Endodermal cell (in vitro differentiated cells): Measurements from ENCODE around the gene GALNT14. TPM values are rescaled to one million over a fixed set of nuclear protein-coding genes. Genes with fewer than 3 reads are reported as not detected.

Experiments
- DNase-seq: peaks from one replicate; pipeline ENCODE4 v3.0.0-alpha.2; 2017
- H3K27ac ChIP-seq: 2 replicates; pipeline ENCODE4 v1.5.1; 2013; ENCODE audit warnings: mild to moderate bottlenecking, low read depth, low read length, moderate library complexity
- H3K27me3 ChIP-seq: 2 replicates; pipeline ENCODE4 v1.6.1; 2013; ENCODE audit warnings: mild to moderate bottlenecking, low read length, moderate library complexity; ENCODE audit not compliant: insufficient read depth, control insufficient read depth, poor library complexity, severe bottlenecking
- H3K36me3 ChIP-seq: 2 replicates; pipeline ENCODE4 v1.7.0; 2013; ENCODE audit warnings: mild to moderate bottlenecking, low read length, moderate library complexity; ENCODE audit not compliant: control insufficient read depth, insufficient read depth
- H3K4me1 ChIP-seq: one replicate; pipeline ENCODE4 v1.7.0; 2013; ENCODE audit warnings: low read length; ENCODE audit not compliant: control insufficient read depth, insufficient read depth
- H3K4me3 ChIP-seq: 2 replicates; pipeline ENCODE4 v1.5.1; 2013; ENCODE audit warnings: mild to moderate bottlenecking, low read length, moderate library complexity
- H3K9ac ChIP-seq: 2 replicates; pipeline ENCODE4 v1.6.1; 2013; ENCODE audit warnings: mild to moderate bottlenecking, low read length, moderate library complexity; ENCODE audit not compliant: poor library complexity, severe bottlenecking; ENCODE audit errors: extremely low read depth
- H3K9me3 ChIP-seq: 2 replicates; pipeline ENCODE4 v1.6.1; 2013; ENCODE audit warnings: mild to moderate bottlenecking, low read length, moderate library complexity; ENCODE audit not compliant: control insufficient read depth
- H3K27ac Mint-ChIP-seq: 2 replicates; pipeline ENCODE4 v1.8.0; 2020; ENCODE audit warnings: mixed read lengths
- H3K27me3 Mint-ChIP-seq: 2 replicates; pipeline ENCODE4 v1.8.0; 2021; ENCODE audit warnings: mild to moderate bottlenecking, mixed read lengths; ENCODE audit not compliant: insufficient read depth
- H3K36me3 Mint-ChIP-seq: 2 replicates; pipeline ENCODE4 v1.8.0; 2020; ENCODE audit warnings: low read depth, mixed read lengths
- H3K4me1 Mint-ChIP-seq: 2 replicates; pipeline ENCODE4 v1.8.0; 2020; ENCODE audit warnings: mixed read lengths
- H3K4me3 Mint-ChIP-seq: 2 replicates; pipeline ENCODE4 v1.8.0; 2020; ENCODE audit warnings: mild to moderate bottlenecking, moderate library complexity, mixed read lengths
- H3K9me3 Mint-ChIP-seq: 2 replicates; pipeline ENCODE4 v1.8.0; 2020; ENCODE audit warnings: mild to moderate bottlenecking, mixed read lengths
- WGBS, 2 experiments: methylation state at CpG; one replicate each; pipeline versions ENCODE4 v1.1.5 to v1.1.7; 2013; ENCODE audit warnings: missing lambda C conversion rate in 2 of 2, mixed read lengths in 1 of 2; ENCODE audit not compliant: insufficient coverage in 1 of 2, insufficient read length in 1 of 2; 5-methylcytosine and 5-hydroxymethylcytosine counted together
- total RNA-seq, 2 donors: library from RNA; stranded (reverse); fragmentation: NEBNext Ultra II Directional in 1 of 2; extraction: Animal tissue kit (Norgen Biotek cat#: 25700) in 1 of 2; gene quantifications; 2 replicates in 1 of 2; 3 replicates in 1 of 2; pipeline ENCODE4 v1.2.1, GENCODE V29; 2021
- TF ChIP-seq, protein P1 (sequence below): fragments of 200-600 bp; sonication (generic); conservative IDR thresholded peaks from 2 replicates; pipeline ENCODE4 v1.5.0; 2021; ENCODE audit warnings: antibody characterized with exemption, mild to moderate bottlenecking

GALNT14 gene
- total RNA-seq, 2 donors from 2014 or later: 1.4 TPM

DNA sequence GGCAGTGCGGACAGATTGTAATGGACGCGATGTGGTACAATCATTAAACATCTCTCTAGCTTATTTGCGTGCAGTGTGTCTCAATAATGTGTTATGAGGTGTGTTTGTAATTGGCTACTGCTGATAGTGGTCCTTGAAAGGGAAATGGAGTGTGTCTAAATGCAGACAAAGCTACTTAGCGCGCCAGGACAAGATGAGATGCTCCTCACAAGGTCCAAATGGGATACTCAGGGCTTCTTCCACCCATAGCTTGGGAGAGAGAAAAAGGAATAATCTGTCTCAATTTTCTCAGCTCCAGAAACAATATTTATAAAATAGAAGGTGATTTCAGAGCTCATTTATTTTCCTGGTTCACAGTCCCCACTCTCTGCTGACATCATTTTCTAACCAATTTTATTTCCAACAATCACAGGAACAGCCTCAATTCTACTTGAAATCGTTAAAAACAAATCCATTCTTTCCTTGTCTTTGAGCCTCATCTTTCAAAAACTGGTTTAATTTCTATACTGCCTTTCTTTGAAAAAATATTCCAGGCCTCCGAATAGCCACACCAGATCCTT, 28.5 kb downstream of the GALNT14 start:
- WGBS, 2 experiments: 95 to 96% methylated on average over 4 to 8 of the region's 8 CpGs
- Histone ChIP-seq H3K9ac (no peak overlapping the region), H3K27ac (no peak overlapping the region), H3K4me1 (no peaks in the 10 kb centered on the region), H3K27me3 (peaks cover 6% of the 10 kb centered on the region), H3K4me3 (no peak overlapping the region), H3K9me3 (peaks cover 19% of the 10 kb centered on the region), H3K36me3 (no peaks in the 10 kb centered on the region)
- TF ChIP-seq, protein P1, sequence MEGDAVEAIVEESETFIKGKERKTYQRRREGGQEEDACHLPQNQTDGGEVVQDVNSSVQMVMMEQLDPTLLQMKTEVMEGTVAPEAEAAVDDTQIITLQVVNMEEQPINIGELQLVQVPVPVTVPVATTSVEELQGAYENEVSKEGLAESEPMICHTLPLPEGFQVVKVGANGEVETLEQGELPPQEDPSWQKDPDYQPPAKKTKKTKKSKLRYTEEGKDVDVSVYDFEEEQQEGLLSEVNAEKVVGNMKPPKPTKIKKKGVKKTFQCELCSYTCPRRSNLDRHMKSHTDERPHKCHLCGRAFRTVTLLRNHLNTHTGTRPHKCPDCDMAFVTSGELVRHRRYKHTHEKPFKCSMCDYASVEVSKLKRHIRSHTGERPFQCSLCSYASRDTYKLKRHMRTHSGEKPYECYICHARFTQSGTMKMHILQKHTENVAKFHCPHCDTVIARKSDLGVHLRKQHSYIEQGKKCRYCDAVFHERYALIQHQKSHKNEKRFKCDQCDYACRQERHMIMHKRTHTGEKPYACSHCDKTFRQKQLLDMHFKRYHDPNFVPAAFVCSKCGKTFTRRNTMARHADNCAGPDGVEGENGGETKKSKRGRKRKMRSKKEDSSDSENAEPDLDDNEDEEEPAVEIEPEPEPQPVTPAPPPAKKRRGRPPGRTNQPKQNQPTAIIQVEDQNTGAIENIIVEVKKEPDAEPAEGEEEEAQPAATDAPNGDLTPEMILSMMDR: no peak
- H3K4me3 Mint-ChIP-seq: no peak overlapping the region
- H3K9me3 Mint-ChIP-seq: peaks cover 18% of the 10 kb centered on the region
- peaks cover 3% of the 10 kb centered on the region for H3K36me3 Mint-ChIP-seq
- H3K27ac Mint-ChIP-seq: no peak overlapping the region
- peaks cover 2% of the 10 kb centered on the region for H3K27me3 Mint-ChIP-seq
- DNase-seq: no peak
- H3K4me1 Mint-ChIP-seq: no peaks in the 10 kb centered on the region

DNA sequence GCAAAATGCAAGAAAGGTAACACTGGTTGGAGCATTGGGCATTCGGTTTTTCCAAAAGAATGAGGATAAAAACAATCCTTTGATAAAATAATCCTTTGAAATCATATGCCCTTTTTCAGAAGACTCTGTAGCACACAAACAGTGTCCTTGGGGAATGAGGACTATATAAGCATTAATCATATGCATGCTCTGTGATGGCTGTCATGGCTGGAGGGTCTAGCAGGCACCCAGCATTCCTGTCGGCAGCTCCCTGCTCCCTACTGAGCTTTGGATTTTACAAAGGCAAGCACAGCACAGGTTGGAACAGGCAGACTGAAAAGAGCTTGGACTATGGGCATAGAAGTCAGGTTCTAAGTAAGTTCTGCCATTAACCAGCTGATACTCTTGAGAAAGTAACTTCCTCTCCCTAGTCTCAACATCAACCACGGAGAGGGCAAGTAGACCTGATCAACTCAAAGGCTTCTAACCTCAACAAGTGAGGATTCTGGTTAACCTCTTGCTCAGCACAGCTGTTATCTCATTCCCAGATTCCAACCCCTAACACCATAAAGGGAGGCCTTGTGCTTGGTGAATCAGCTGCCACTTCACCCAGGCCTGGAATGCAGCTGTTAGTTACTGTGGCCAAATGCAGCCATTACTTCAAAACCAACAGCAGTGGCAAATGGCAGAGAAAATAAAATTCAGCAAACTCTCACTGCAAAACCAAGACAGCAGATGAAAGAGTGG, 29.5 kb downstream of the GALNT14 start:
- TF ChIP-seq, protein P1: no peak
- no peaks in the 10 kb centered on the region for H3K4me1 Mint-ChIP-seq
- peaks cover 4% of the 10 kb centered on the region for H3K27me3 Mint-ChIP-seq
- H3K9me3 Mint-ChIP-seq: peaks cover 8% of the 10 kb centered on the region
- Histone ChIP-seq H3K36me3 (no peaks in the 10 kb centered on the region), H3K27me3 (peaks cover 6% of the 10 kb centered on the region), H3K9me3 (peaks cover 9% of the 10 kb centered on the region), H3K4me3 (no peak overlapping the region), H3K4me1 (no peaks in the 10 kb centered on the region), H3K27ac (no peak overlapping the region), H3K9ac (no peak overlapping the region)
- H3K36me3 Mint-ChIP-seq: no peaks in the 10 kb centered on the region
- WGBS, 2 experiments: 98 to 100% methylated on average over 1 to 3 of the region's 3 CpGs
- H3K27ac Mint-ChIP-seq: no peak overlapping the region
- no peak overlapping the region for H3K4me3 Mint-ChIP-seq
- no peak for DNase-seq

DNA sequence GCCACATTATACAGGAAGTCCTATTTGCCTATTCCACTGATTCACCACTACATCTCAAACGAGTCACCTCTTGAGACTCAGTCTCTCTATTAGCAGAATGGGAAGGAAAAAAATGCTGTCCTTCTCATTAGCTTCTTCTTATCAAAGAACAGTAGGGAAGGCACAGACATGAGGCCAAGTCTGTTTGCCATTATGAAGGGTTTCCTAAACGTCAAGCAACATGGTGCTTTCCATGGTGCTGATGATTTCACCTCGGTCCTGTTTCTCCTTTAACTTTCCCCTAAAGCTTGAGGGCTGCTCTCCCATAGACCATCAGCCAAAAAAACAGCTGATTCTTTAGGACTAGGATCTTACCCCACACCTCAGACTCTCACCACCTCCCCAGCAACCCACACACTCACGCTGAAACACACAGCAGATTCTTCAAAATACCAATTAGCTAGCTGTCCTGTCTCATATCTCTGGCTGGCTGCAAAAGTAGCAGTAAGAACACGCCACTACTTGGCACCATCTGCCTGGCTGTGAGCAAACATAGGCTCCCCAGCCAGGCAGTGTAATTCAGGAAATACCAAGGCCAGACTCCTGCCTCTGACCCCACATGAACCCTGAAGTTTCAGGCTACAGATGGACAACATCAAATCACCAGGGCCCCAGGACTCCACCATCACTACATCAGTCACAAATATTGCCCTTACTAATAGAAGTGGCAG, 30.5 kb downstream of the GALNT14 start:
- Histone ChIP-seq H3K4me1 (no peaks in the 10 kb centered on the region), H3K9me3 (peaks cover under 1% of the 10 kb centered on the region), H3K27ac (no peak overlapping the region), H3K27me3 (peaks cover 11% of the 10 kb centered on the region), H3K36me3 (no peaks in the 10 kb centered on the region), H3K4me3 (no peak overlapping the region), H3K9ac (no peak overlapping the region)
- peak; percentile 66 for DNase-seq
- TF ChIP-seq, protein P1: no peak
- H3K4me1 Mint-ChIP-seq: no peaks in the 10 kb centered on the region
- no peak overlapping the region for H3K4me3 Mint-ChIP-seq
- peaks cover 4% of the 10 kb centered on the region for H3K27me3 Mint-ChIP-seq
- no peaks in the 10 kb centered on the region for H3K9me3 Mint-ChIP-seq
- H3K27ac Mint-ChIP-seq: no peak overlapping the region
- no peaks in the 10 kb centered on the region for H3K36me3 Mint-ChIP-seq
- WGBS, 2 experiments: 57 to 58% methylated on average over 2 to 5 of the region's 5 CpGs
